HepG2 (cell line): ENCODE data around the gene RLF. TPM values are rescaled to one million over a fixed set of nuclear protein-coding genes. Genes with fewer than 3 reads are reported as not detected.
A peak's percentile ranks its signal among the peaks of the same experiment; 100 is the strongest.

Source experiments
- ADNP ChIP-seq: sonication (generic); formaldehyde crosslinking; IDR thresholded peaks from 2 replicates; pipeline ENCODE4 v1.4.0; 2020; ENCODE audit warnings: missing genetic modification reagents
- BCL6 ChIP-seq: IDR thresholded peaks from 2 replicates; pipeline ENCODE4 v1.6.1; 2016; ENCODE audit warnings: missing genetic modification reagents, missing compliant biosample characterization
- E2F5 ChIP-seq: sonication (generic); formaldehyde crosslinking; conservative IDR thresholded peaks from 2 replicates; pipeline ENCODE4 v1.4.0; 2020; ENCODE audit warnings: missing genetic modification reagents
- HOXA5 ChIP-seq: sonication (generic); formaldehyde crosslinking; IDR thresholded peaks from 2 replicates; pipeline ENCODE4 v1.4.0; 2020; ENCODE audit warnings: missing genetic modification reagents
- KAT2B ChIP-seq: fragments of 150-350 bp; IDR thresholded peaks from 2 replicates; pipeline ENCODE4 v1.6.1; 2014; ENCODE audit warnings: low read depth, low read length, borderline replicate concordance
- KLF12 ChIP-seq: sonication (generic); formaldehyde crosslinking; IDR thresholded peaks from 2 replicates; pipeline ENCODE4 v1.4.0; 2020; ENCODE audit warnings: missing genetic modification reagents, borderline replicate concordance
- KLF15 ChIP-seq: sonication (generic); formaldehyde crosslinking; IDR thresholded peaks from 2 replicates; pipeline ENCODE4 v1.8.1; 2023; ENCODE audit warnings: borderline replicate concordance, mild to moderate bottlenecking, inconsistent platforms, missing genetic modification reagents, mixed read lengths
- MXD4 ChIP-seq: IDR thresholded peaks from 2 replicates; pipeline ENCODE4 v1.6.1; 2016; ENCODE audit warnings: mild to moderate bottlenecking, missing biosample characterization, missing genetic modification reagents
- NFYC ChIP-seq: IDR thresholded peaks from 2 replicates; pipeline ENCODE4 v1.6.1; 2016; ENCODE audit warnings: missing genetic modification reagents, missing compliant biosample characterization
- NR0B2 ChIP-seq: sonication (generic); formaldehyde crosslinking; IDR thresholded peaks from 2 replicates; pipeline ENCODE4 v1.4.0; 2020; ENCODE audit warnings: mild to moderate bottlenecking, missing genetic modification reagents
- PHF5A ChIP-seq: IDR thresholded peaks from one replicate; pipeline ENCODE4 v1.6.1; 2018; ENCODE audit warnings: low read depth, missing genetic modification reagents; ENCODE audit not compliant: unreplicated experiment
- SETDB1 ChIP-seq: sonication (generic); formaldehyde crosslinking; IDR thresholded peaks from 2 replicates; pipeline ENCODE4 v1.5.1; 2020; ENCODE audit warnings: missing genetic modification reagents, mild to moderate bottlenecking, borderline replicate concordance
- SOX6 ChIP-seq, 2 experiments: fragments of 450-650 bp in 1 of 2; sonication (generic) in 1 of 2; formaldehyde crosslinking in 1 of 2; IDR thresholded peaks; 2 replicates each; pipeline versions ENCODE4 v1.4.0 to v1.6.1; 2017 to 2020; ENCODE audit warnings: antibody characterized with exemption in 1 of 2, mild to moderate bottlenecking in 1 of 2, missing genetic modification reagents in 1 of 2
- SRSF9 ChIP-seq: fragments of 200-400 bp; formaldehyde crosslinking; IDR thresholded peaks from 2 replicates; pipeline ENCODE4 v1.6.1; 2018; ENCODE audit warnings: borderline replicate concordance, mild to moderate bottlenecking, low read depth, low read length; ENCODE audit not compliant: insufficient read depth, poor library complexity, severe bottlenecking
- STAT6 ChIP-seq: sonication (generic); formaldehyde crosslinking; IDR thresholded peaks from 2 replicates; pipeline ENCODE4 v1.4.0; 2020; ENCODE audit warnings: missing genetic modification reagents, mild to moderate bottlenecking, borderline replicate concordance
- TBP ChIP-seq: sonication (generic); formaldehyde crosslinking; IDR thresholded peaks from 2 replicates; pipeline ENCODE4 v1.5.0; 2020; ENCODE audit warnings: missing genetic modification reagents
- TBX2 ChIP-seq: sonication (generic); formaldehyde crosslinking; IDR thresholded peaks from 2 replicates; pipeline ENCODE4 v1.5.0; 2020; ENCODE audit warnings: missing genetic modification reagents, mild to moderate bottlenecking, borderline replicate concordance
- THAP11 ChIP-seq: IDR thresholded peaks from 2 replicates; pipeline ENCODE4 v1.6.1; 2016; ENCODE audit warnings: missing biosample characterization, missing genetic modification reagents
- ZBTB8A ChIP-seq: sonication (generic); formaldehyde crosslinking; IDR thresholded peaks from 2 replicates; pipeline ENCODE4 v1.4.0; 2020; ENCODE audit warnings: mild to moderate bottlenecking, low read depth, missing genetic modification reagents, borderline replicate concordance
- ZFP62 ChIP-seq: sonication (generic); formaldehyde crosslinking; IDR thresholded peaks from 2 replicates; pipeline ENCODE4 v1.4.0; 2020; ENCODE audit warnings: missing genetic modification reagents
- ZFP91 ChIP-seq: sonication (generic); formaldehyde crosslinking; IDR thresholded peaks from 2 replicates; pipeline ENCODE4 v1.9.0; 2022; ENCODE audit warnings: missing genetic modification reagents, mild to moderate bottlenecking, borderline replicate concordance
- ZMAT3 ChIP-seq: sonication (generic); formaldehyde crosslinking; conservative IDR thresholded peaks from 2 replicates; pipeline ENCODE4 v1.7.0; 2021; ENCODE audit warnings: missing genetic modification reagents
- ZNF12 ChIP-seq: sonication (generic); formaldehyde crosslinking; IDR thresholded peaks from 2 replicates; pipeline ENCODE4 v1.5.0; 2020; ENCODE audit warnings: missing genetic modification reagents
- ZNF792 ChIP-seq: IDR thresholded peaks from 2 replicates; pipeline ENCODE4 v1.6.1; 2016
- polyA plus RNA-seq, 8 experiments: library from polyadenylated mRNA; depleted of rRNA in 3 of 8; stranded (reverse) in 7 of 8; unstranded in 1 of 8; fragments of >200 nt; fragmentation: Illumina TruSeq in 4 of 8; extraction: Trizol in 4 of 8; gene quantifications; 2 replicates each; pipeline versions ENCODE4 v1.2.1 to v1.2.3, GENCODE V29; 2011 to 2016; ENCODE audit warnings: low read depth in 4 of 8, missing spikeins in 1 of 8, mixed read lengths in 1 of 8; ENCODE audit not compliant: insufficient read depth in 1 of 8
- total RNA-seq, 5 experiments: library from RNA; depleted of rRNA; stranded (reverse); fragments of >200 nt; fragmentation: Illumina TruSeq; extraction: Trizol; gene quantifications; 2 replicates each; pipeline ENCODE4 v1.2.3, GENCODE V29; 2016; ENCODE audit warnings: low read depth in 1 of 5

RLF gene
- total and polyA plus RNA-seq, 2 of the 13 experiments (the other 11 are each of a cell fraction or from before 2014, with no cell fraction given) = 9.0 to 15.7 TPM

- peak; percentile 94 for TF ChIP-seq THAP11 (CRISPR knock-in tag)
- no peak for TF ChIP-seq SETDB1 (CRISPR knock-in tag)
- peak; percentile 68 for TF ChIP-seq NFYC
- no peak for TF ChIP-seq KLF15 (CRISPR knock-in tag)
- TF ChIP-seq NR0B2 (CRISPR knock-in tag) = peak; percentile 83; the same call in 1 of the 2 replicates
- no peak for TF ChIP-seq SRSF9
- no peak for TF ChIP-seq KAT2B
- TF ChIP-seq BCL6 (CRISPR knock-in tag) = peak; percentile 52; the same call in 1 of the 2 replicates
- TF ChIP-seq KLF12 (CRISPR knock-in tag) = 0 out of 2 replicates have a peak, but pooled peaks have one; percentile 60
- peak; percentile 39; the same call in 1 of the 2 replicates for TF ChIP-seq E2F5 (CRISPR knock-in tag)
- no peak for TF ChIP-seq ADNP (CRISPR knock-in tag)
- TF ChIP-seq ZNF792 (CRISPR knock-in tag) = peak; percentile 80; the same call in 1 of the 2 replicates
- no peak for TF ChIP-seq SOX6 (IDR thresholded peaks at IDR 0.05)
- TF ChIP-seq SOX6 (CRISPR knock-in tag; IDR thresholded peaks at IDR 0.05) = peak; percentile 65
- no peak for TF ChIP-seq ZBTB8A
- TF ChIP-seq STAT6 (CRISPR knock-in tag) = 0 out of 2 replicates have a peak, but pooled peaks have one; percentile 71
- TF ChIP-seq ZMAT3 (CRISPR knock-in tag) = peak; percentile 60; the same call in 1 of the 2 replicates
- peak; percentile 92 for TF ChIP-seq TBX2 (CRISPR knock-in tag)
- TF ChIP-seq HOXA5 (CRISPR knock-in tag) = peak; percentile 87; the same call in 1 of the 2 replicates
- 0 out of 2 replicates have a peak, but pooled peaks have one; percentile 33 for TF ChIP-seq ZNF12 (CRISPR knock-in tag)
- peak; percentile 90 for TF ChIP-seq ZFP91 (CRISPR knock-in tag)
- peak; percentile 27 for TF ChIP-seq PHF5A
- TF ChIP-seq ZFP62 = no peak
- TF ChIP-seq MXD4 (CRISPR knock-in tag) = peak; percentile 85
- TF ChIP-seq TBP = peak; percentile 91; the same call in 1 of the 2 replicates
Observed at GRCh38 chr1:40161125-40161887, at the start of gene RLF (continued).
